Midbrain (tissue), 1 donor: Measurements from ENCODE around the gene CUL7.

ENCODE experiments used
- DNase-seq: peaks from one replicate; lab custom pipeline; 2025; lab: John Stamatoyannopoulos, UW

CUL7 gene

DNA sequence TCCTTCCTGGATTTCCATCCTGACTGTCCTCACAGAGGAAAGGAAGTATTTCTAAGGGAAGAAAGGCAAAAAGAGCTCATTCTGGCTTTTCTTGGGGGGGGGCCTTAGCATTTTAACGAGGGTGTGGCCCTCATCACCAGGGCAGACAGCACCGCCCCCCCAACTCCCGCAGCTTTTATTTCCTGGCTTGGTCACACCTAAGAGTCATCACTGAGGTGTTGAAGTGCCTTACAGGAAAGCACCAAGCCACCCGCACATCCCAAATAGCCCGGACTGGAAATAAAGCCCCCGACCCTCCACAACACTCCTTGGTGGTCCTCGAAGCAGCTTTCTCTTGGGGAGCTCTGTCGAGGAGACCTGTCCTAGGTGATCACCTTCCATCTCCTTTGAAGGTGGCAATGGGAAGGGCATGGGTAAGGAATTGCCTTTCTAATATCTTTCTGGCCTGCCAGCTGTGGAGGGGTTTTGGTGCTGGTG is 23.7 kb upstream of the CUL7 start:
- no peak for DNase-seq

DNA sequence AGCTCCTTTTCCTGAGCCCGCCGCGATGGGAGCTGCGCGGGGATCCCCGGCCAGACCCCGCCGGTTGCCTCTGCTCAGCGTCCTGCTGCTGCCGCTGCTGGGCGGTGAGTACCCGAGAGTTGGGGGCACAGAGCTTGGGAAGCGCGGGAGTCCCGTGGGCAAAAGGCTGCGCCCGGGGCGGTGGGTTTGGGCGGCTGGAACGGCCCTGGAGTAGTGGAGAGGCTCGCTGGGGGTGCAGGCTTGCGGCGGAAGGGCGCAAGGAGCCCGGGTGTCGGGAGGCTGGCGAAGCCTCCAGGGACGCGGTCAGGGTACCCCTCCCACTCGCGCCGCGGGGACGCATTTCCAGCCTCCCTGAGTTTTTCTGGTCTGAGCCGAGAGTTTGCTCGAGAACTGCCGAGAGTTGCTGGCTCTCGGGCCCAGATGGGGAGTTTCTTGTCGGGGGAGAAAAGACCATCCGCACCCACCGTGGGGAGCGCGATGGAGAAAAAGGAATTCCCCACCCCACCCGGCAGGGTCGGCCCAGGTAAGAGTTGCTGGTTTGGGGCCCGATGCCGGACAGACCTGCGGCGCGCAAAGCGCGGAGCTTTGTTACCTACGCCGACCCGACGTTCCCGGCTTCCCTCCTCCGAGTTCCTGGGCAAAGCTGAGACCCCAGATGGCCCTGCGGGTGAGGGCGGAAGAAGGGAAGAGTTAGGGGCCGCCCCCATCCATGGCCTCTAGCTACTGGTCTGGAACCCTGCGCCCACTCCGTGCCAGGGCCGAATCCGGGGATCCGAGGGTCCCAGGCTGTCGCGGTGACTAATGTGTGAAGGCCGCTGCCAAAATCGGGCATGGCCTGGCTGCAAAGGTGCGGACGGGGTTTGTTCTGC is 23.0 kb upstream of the CUL7 start:
- no peak for DNase-seq

DNA sequence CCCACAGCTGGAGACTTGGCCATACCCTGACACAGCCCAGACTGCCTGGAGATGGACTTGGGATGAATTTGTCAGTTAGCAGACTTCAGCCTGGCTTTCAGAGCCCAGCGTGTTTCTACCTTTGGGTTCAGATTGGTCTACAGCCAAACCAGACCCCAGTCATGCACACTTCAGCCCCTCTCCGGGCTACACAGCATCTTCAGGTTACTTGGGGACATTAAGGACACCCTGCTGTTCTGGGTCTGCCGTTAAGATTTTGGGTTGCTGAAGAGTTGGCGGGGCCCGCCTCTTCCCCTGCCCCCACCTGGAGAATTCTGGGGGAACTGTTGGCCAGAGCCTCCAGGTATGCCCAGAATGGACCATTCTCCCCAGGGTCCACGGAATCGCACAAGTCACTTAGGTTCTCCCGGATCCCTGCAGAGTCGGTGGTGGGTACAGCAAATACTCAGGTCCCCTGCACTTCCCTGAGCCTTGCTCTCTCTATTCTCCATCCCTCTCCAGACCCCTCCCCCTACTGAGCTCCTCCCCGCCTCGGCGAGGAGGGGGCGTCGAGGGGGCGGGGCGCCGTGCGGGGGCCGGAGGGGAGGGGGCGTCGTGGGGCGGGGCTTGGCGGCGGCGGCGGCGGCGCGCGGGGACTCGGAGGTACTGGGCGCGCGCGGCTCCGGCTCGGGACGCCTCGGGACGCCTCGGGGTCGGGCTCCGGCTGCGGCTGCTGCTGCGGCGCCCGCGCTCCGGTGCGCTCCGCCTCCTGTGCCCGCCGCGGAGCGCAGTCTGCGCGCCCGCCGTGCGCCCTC is 22.2 kb upstream of the CUL7 start, which contains the start of gene PTK7:
TSS of gene PTK7 (plus strand) at position 645 of the 794 bp plus-strand sequence. CDS start 175 bp downstream, outside the sequence.
- no peak for DNase-seq

DNA sequence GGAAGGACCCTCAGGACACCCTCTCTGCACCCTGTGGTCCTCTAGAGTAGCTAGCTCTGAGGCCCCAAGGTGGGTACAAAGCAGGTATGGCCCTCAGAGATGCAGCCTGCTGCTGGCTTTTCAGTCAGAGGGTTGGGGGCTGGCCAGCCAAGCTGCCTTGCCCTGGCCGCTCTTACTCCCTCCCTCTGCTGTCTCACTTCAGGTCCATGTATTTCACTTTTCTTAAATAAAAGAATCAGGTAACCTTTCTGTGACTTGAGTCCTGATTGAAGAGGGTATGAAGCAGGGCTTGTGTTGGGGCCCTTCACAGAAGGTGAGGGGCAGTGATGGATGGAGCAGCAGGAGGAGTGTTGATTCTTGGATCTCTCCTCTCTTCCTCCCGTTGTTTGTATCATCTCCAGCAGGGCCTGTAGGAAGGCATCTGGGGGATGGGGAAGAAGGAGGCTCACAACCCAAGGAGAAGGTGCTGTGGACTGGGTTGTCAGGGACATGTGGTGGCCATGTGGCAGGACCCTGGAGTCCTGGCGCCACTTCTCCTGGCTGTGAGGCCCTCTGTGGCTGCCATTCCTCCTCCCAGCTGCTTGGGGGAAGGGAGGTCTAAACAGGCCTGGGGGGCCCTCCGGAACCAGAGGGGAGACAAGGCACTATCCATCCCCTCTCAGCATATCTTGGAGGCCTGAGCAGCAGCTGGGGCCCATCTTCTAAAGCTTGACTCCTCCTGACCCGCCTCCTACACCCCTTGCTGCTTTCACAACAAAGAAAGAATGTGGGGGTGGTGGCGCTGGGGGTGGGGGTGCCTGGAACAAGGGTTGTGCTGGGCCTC is 21.4 kb upstream of the CUL7 start:
- DNase-seq, result no peak

DNA sequence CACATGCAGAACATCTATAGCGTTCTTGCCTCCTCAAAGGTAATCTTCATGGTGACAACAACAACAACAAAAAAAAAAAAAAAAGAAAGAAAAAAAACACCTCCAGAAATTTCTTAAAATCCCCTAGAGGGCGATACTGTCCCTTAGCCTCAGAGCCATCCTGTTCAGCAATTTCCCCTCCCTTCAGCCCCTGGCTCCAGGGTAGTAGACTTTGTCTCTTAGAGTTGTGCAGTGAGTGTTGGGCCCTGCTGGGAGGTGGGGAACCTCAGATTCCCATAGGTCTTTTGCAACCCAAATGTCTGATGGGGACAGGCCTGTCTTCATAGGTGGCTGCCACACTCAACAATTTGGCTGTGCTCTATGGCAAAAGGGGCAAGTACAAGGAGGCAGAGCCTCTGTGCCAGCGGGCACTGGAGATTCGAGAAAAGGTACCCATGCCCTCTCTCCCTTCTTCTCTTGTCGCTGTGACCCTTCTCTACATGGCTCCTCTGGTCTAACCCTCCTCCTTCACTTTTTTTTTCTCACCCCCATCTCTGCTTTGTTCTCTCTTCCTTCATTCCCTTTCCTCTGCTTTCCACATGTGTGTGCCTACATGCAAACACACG is 16.5 kb upstream of the CUL7 start:
- no peak for DNase-seq

DNA sequence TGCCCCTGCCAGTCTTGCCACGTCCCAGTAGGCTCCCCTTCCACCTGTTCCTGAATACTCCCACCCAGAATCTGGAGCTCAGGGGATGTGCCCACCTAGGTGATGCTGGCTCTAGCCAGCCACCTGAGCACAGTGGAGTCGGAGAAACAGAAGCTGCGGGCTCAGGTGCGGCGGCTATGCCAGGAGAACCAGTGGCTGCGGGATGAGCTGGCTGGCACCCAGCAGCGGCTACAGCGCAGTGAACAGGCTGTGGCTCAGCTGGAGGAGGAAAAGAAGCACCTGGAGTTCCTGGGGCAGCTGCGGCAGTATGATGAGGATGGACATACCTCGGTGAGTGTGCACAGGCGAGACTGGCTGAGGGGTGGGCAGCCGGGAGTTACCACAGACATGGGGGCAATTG is 9.2 kb upstream of the CUL7 start:
- DNase-seq, result no peak

DNA sequence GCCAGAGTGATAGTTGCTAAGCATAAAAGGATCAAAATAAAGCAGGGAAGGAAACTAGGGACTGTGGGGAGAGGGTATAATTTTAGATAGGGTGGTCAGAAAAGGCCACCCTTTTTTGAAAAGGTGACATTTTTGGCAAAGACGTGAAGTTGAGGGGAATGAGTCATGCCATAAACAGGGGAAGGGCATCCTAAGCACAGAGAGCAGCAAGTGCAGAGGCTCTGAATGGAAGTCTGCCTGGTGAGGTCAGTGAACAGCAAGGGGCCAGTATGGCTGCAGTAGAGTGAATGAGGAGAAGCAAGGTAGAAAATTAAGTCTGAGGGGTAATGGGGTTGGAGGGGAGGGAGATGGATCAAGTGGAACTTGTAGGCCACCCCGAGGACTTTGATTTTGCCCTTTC is 8.2 kb upstream of the CUL7 start:
- DNase-seq, result no peak

DNA sequence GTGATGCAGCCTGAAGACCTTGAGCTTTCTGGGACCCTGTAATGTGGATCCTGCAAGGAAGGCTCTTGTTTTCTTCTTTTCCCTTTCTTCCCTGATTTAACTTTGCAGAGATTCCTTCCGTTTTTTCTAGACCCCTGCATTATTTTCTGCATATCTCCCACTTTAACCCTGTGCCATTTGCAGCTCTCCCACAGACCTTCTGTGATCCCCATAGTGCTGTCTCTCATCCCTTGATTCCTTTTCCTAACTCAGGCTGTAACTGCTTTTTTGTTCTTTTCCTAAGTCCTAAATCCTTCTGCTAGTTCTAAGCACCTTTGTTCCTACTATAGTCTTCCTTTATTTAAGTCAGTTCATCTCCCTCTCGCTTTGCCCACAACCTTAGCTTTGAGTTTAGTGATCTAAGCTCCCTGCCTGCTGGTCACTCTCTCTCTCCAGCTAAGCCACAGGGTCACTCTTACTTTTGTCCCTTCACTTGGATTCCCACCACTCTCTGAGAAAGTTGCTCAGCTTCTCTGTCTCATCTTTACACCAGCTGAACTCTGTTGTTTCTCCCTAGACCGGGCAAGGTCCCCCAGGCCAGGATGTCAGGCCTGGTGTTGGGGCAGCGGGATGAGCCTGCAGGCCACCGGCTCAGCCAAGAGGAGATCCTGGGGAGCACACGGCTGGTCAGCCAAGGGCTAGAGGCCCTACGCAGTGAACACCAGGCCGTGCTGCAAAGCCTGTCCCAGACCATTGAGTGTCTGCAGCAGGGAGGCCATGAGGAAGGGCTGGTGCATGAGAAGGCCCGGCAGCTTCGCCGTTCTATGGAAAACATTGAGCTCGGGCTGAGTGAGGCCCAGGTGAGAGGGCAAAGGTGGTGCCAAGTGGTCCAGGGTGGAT is 7.3 kb upstream of the CUL7 start:
- no peak for DNase-seq

DNA sequence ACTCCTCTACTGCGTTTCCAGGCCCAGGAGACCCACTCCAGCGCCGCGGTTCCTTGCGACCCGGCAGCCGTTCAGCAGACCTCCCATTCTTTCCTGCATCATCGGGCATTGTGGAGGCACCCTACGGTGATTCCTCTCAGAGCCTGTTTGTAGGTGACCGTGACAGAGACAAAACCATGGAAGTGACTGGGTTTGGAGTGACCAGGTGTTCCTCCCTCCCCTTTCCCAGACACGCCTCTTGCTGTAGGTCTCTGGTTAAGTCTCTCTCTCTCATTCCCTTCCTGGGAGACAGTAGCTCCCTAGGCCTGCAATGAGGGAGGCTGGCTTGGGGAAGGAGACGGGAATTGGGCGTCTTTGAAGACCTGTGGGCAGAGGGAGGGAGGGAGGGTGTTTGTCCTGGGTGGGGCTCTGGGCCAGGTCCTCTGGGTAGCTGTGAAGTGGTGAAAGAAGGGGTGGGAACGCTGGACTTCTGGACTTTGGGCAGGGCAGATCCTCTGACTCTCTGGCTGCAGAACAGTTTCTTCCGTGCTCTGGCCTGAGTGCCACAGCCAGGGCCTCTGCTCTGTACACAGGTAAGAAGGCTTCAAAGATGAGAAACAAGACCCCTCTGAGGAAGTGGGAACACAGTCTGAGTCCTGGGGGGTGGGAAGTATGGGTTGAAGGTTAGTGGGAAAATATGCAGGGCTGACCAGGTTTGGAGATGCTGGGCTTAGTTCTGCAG is 6.5 kb upstream of the CUL7 start:
- no peak for DNase-seq

DNA sequence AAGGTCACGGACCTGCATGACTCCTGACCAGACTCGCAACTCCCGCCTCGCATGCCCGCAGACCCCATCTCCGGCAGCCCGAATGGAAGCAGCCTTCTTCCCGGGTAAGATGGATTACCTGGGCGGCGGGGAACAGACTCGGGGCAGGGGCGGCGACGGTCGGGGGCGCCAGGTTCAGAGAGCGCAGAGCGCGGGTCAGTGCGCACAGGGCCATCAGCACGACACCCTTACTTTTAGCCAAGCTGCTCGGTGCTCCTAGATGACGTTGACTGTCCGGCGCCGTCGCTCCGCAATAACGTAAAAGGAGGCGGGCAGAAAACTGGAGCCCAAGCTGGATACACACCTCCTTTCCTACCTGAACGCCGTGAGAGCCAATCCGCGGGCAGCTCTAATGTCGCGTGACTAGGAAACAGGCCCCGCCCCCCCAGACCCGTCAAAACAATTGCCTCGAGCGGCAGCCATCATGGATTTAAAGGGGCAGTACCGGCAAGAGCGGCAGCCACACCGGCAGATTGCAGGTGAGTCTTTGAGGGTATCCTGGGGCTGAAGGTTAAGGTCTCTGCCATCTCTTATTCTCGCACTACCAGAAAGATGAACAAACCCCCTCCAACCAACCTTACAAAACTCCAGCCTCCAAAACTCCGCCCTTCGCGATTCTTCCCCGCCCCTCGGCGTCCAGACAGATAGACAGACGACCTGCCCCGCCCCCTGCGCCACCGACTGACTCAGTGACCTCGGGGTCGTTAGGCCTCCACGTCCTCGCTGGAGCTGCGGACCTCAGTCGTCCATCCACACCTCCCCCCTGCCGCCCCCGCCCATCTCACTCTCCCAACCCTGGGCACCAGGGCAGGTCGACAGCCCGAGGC is 5.8 kb upstream of the CUL7 start, which contains the start of the genes KLC4 and MRPL2:
TSS of gene KLC4 (plus strand) at position 464 of the 866 bp plus-strand sequence. CDS start 1,705 bp downstream, outside the sequence.
TSS of gene MRPL2 (minus strand) at position 267 of the 866 bp plus-strand sequence. CDS start at position 214, 53 bp downstream.
- DNase-seq, result peak; percentile 100

DNA sequence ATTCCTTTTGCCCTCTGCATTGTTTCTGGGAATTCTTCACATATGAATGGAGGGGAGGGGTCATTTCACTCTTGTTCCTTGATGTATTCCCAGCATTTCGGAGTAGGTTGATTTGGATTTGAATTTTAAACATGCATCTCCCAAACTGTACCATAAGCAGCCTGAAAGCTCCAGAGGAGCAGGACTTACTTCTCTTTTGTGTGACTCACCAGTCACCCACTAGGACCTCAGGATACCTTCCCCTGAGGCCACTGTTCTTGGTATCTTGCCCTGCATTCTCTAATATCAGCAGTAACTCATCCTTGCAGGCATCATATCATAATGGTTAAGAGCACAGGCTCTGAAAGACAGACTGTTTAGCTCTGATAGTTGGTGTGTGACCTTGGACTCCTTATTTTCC is 4.9 kb upstream of the CUL7 start:
- no peak for DNase-seq

DNA sequence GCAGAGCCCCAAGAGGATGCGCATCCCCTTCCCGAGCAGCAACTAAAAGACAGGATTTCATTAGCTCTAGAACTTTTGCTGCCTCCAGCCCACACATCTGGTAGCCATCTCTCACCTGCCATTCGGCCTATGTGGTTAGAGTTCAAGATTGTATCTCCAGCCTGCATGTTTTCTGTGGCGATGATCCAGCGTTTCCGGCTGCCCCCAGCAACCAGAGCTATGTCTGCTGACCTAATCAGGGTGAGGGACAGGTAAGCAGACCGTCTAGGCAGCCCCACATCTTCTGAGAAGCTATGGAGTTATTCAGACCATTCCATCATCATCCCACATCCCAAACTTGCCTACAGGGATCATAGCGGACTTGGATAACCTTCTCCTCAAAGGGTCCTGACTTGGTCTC is 2.3 kb upstream of the CUL7 start:
- no peak for DNase-seq

DNA sequence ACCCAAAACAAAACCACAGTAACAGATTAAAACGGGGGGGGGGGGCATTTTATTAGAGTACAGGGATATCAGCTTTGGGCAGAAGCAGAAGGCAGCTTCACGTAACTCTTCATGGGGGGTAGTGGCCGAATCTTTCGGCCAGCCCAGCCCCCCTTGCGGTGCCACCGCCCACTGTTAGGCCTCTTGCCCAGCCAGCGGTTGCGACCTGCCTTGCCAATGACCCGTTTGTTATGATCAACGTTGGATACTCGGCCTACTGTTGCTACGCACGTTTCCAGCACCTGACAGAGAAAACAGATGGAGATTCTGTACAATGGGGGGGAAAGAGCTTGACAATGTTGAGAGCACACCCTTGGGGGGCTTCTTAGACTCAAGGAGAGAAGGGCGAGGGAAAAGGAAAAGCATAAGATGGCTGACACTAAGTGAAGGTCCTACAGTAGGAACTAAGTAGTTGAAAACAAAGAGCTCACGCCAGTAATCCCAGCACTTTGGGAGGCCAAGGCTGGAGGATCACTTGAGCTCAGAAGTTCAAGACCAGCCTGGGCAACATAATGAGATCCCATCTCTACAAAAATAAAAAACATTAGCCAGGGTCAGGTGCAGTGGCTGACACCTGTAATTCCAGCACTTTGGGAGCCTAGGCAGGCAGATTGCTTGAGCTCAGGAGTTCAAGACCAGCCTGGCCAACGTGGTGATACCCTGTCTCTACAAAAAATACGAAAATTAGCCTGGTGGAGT is 724 bp upstream of the CUL7 start:
- DNase-seq, result no peak

DNA sequence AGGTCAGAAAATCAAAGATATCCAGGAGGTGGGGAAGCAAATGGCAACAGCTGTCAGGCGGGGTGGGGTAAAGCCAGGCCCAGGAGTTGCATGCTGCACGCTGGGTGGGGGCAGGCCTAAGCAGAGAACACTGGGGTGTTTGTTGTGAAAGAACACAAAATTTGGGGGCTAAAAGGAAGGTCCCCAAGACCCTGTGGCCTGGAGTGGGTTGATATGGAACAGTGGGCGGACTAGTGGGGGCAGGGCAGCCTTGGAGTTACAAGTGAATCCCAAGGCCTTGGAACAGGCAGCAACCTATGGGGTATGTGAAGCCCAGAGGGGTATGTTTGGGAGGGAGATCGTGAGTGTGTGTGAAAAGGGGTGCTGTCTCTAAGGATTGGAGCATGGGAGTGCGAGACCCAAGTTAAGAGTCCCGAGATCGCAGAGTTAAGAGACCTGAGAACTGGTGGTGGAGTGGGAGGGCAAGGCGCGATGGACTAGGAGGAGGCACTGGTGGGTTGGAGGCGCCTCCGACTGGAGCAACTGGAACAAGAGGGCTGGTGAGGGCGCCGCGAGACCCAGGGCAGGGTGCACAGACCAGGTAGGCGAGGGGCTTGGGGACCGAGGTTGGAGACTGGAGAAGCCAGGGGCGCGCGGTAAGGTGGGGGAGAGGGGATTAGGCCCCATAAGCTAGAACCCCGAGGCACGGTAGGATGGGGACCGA is 658 bp downstream of the CUL7 start:
- no peak for DNase-seq

DNA sequence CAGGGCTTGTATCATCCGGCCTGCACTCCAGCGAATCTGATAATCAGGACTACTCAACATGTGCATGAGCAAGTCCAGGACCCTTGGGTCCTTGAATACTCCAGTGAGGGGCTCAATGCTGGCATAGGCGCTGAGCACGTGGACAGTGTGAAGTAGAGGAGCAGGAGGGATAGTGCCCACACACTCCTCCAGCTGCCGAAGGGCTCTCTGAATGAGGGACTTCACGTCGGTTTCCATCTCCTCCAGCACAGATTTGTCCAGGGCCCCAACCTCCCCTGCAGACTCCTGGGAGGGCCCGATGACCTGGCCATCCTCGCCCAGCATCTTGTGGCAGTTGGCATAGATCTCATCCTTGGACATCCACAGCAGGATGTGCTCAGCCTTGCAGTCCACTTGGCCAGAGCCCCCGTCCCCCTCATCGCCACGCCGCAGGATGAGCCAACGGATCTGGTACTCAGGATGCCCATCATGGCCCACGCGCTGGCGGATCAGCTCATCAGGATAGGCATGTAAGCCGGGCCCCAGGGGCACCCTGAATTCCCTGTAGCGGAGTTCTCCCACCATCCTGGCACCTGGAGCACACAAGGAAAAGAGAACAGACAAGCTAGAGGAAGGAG is 1.3 kb downstream of the CUL7 start:
- no peak for DNase-seq

DNA sequence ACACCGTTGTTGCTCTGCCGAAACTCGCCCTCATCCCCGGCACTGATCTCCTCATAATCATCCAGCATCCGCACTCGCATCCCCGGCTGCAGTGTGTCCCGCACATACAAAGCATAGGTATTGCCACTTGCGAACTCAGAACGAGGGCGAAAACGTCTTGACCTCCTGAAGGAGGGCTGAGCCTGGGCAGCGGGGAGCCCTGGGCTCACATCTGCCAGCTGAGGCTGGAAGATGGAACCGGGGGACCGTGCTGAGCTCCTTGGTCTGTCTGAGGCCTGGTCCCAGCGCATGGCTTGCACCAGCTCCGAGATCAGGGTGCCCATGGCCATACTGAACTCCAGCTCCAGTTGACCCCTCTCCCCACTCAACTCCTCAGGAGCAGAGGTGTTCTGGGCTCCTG is 2.7 kb downstream of the CUL7 start:
- DNase-seq, result no peak

DNA sequence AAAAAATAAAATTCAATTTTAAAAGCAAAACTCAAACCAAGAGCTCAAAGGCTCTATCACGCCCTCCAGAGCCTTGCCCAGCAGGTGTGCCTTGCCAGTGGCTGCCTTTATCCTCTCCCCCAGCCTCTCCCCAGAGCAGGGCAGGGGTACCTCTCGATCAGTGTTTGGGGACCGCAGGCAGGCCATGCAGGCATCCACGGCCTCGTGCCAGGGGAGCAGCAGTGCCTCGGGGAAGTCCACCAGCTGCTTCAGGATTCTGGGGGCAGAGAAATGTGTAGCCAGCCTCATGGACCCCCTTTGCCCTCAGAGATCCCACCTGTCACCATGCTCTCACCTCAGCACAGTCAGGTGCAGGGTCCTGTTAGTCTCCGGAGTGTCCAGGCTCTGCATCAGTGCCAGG is 5.7 kb downstream of the CUL7 start:
- DNase-seq, result no peak
